Fibroblast of skin of back (primary cell): Measurements from ENCODE around the gene ASPHD2.

ENCODE experiments used
- DNase-seq: peaks from one replicate; pipeline ENCODE4 v3.0.0-alpha.2; 2013

ASPHD2 gene

DNA sequence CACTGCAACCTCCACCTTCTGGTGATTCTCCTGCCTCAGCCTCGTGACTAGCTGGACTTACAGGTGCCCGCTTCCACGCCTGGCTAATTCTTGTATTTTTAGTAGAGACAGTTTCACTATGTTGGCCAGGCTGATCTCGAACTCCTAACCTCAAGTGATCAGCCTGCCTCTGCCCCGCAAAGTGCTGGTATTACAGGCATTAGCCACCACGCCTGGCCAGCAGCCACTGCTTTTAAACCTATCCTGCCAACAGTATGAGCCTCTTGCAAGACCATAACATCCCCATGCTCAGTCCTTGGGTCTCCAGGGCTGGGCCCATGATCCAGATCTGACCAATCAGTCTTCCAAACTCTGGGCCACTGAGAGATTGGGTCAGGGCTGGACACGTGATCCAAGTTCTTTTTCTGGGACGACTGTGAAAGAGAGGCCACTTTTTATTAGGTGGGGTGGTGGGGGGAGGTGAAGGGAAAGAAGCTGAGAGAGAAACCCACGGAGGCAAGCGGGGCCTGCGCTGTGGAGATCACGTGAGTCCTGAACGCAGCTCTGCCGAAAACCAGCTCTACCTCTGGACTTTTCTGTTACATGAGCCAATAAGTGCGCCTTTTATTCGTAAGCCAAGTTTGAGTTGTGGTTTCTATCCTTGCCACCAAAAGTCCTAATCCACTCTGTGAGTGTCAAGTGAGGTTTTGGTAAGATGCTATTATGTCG is 17.9 kb downstream of the ASPHD2 start:
- no peak for DNase-seq

DNA sequence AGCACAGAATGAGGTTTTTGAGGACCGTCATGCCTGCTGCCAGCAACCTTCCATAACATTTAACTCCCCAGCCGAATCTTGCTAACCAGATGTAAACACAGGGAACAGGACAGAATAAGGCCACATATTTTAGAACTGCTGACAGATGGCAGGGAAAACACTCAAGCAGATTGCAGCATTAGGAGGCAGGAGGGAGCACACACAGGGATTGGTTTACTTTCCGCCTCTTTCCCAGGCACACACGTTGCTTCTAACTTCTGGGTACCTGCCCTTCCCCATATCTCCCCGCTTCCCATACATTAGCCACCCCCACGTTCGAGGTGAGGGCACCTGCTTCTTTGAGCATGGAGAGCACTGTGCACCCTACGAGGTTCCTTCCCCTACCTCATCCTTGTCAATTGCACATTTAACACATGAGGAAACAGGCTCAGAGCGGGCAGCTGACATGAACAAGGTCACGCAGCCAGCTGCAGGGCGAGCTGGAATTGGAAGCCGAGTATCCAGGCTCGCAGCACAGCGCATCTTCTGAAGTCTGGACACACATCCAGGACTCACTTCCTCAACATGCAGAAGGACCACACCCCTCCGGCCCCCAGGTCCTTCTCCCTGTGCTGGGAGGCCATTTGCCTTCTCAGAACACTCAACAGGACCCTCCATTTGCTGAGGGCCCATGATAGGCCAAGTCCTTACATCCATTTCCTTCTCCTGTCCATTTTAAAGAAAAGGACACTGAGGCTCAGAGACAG is 18.7 kb downstream of the ASPHD2 start:
- no peak for DNase-seq

DNA sequence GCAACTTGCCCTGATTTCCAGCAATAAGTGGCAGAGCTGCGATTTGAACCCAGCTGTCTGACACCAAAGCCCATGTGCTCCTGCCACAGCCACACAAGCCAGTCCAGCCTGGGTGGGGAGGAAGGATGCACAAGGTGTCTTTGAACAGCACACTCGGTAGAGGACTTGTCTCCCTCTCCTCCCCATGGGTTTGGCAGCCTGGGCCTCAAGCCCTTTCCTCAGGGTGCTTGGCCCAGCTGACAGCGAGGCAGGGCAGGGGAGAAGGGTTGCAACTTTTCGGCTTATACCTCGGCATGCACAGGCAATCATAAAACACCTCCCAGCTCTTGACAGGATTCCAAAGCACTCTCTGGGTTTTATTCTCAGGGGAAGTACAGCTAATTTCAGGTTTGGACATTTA is 19.3 kb downstream of the ASPHD2 start:
- DNase-seq, result no peak

DNA sequence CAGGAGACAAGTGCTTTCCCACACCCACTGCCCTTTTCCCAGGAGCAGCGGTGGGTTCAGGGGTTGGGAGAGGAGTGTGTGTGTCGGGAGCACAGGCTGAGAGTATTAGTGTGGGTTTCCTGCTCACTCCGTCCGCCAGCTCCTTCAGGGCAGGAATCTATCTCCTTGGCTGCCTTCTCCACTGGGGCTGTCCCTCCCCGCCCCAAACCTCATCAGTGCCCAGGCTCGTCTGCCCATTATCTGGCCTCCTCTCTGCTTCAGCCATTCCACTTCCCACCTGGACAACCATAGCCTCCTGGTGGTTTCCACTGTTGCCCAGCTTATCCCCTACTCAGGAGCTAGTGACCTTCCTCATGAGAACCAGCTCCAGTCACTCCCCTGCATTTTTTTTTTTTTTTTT is 19.9 kb downstream of the ASPHD2 start:
- DNase-seq, result no peak

DNA sequence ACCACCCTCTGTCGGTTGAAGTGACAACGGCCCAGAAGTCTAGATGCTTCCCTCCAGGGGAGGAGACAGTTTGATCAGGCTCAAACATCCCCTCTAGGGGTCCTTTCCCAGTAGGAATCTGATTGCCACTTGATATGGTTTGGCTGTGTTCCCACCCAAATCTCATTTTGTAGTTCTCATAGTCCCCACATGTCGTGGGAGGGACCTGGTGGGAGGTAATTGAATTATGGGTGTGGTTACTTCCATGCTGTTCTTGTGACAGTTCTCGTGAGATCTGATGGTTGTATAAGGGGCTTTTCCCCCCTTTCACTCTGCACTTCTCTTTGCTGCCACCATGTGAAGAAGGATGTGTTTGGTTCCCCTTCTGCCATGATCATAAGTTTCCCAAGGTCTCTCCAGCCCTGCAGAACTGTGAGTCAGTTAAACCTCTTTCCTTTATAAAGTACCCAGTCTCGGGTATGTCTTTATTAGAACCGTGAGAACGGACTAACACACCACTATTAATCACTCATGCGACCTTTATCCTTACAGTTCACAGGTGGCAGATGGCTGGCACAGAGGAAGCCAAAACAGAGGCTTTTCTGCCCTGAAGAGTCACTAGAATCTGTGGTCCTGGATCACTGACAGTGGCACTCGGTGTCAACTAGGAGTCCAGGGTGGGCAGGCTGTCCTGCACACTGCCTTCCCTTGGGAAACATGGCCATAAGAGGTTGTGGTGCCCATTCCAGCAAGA is 21.6 kb downstream of the ASPHD2 start:
- DNase-seq, result no peak

DNA sequence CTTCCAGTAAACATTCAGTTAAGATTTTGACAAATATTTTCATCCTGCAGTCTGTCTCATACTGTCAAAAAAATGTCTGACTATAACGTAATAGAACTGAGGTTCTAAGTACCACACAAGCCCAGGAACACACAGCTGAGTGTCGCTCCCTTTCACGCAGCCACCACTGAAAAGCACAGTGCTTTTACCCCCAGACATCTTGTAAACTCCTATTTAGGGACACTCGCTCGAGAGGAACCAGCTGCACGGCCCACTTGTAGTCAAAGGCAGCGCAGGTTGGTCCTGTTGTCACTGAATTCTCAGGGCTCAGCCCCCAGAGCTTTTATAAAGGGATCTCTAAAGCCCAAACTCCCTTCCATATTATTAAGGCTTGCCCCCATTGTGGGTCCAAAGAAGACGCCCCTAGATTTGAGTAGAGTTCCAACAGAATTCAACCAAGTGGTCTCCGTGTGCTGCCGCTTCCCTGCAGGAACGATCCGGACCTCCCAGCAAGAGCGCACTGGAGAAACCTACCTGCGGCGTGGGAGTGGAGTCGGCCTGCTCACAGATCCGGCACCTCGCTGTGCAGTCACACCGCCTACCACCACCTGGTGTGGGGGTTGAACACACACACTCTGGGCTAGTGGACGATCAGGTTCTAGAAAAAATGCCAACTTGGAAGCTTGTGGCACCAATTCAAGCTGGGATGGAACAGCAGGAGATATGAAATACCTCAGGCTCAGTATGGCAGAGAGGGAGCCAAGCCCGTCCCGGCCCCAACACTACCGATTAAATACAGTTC is 23.4 kb downstream of the ASPHD2 start:
- DNase-seq, result no peak

DNA sequence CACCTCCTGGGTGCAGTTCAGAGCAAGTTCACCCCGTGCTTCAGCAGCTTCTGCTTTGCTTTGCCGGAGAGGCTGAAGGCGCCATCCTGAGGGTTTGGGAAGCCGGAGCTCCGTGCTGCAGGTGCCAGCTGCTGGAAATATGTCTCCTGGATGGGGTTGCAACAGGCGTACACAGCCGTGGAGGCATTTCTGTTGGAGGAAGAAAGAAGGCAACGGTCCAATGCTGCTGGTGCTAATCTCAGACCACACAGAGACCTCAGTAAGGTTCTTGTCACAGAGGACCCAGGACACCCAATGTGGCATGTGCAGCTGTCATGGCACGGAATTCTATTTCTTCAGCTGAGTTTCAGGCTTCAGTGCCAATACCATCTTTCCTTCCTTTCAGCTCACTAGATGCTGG is 24.2 kb downstream of the ASPHD2 start:
- no peak for DNase-seq

DNA sequence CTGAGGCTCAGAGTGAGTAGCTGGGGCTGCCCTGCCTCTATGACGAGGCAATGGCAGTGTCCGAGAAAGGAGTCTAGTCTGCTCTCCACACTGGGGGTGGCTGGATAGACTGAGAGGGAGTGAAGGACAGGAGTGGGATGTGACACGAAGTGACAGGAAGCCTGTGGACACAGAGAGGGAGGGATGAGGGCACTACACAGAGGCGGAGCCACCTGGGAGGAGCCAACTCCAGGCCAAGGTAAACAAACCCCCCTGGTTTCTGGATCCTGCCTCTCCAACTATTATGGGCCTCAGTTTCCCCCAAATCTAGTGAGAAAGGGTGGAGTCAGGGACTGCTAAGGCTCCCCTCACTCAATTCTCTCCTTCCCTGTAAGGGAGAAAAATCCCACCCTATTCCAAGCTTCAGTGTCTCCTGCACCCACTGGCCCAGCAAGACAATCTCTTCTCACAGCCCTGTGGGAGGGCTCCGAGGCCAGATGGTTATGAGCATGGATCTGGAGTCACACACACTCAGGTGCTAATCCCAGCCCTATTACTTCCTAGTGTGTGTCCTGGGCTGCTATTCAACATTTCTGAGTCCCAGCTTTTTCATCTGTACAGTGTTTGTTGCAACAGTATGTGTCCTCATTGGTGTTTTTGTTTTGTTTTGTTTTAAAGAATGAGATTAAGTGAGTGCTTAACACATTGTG is 24.9 kb downstream of the ASPHD2 start:
- no peak for DNase-seq

DNA sequence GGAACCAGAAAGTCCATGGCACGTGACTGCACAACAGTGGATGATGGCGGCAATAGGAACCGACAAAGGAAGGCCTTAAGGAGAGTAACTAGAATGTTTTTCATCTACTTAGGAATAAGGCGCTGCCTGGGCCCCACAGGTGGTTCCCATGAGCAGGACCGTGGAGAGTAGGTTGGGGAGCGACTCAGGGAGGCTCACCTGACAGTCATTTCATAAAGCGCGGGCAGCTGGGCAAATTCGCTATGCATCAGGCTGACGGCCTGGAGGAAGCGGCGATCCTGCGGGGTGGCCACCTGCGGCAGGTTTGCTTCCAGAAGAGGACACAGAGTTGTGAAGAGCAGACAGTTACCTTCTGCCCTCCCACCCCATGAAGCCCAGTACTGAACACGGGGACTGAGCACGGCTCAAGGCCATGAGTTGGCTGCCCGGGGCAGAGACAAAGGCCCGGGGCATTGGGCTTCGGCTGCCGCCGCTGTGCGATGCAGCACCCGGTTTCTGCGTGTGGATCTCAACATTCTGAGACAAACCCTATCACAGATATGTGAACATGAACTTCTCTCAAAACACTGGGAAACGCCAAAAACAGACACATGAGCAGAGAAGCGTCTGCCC is 28.7 kb downstream of the ASPHD2 start:
- no peak for DNase-seq

DNA sequence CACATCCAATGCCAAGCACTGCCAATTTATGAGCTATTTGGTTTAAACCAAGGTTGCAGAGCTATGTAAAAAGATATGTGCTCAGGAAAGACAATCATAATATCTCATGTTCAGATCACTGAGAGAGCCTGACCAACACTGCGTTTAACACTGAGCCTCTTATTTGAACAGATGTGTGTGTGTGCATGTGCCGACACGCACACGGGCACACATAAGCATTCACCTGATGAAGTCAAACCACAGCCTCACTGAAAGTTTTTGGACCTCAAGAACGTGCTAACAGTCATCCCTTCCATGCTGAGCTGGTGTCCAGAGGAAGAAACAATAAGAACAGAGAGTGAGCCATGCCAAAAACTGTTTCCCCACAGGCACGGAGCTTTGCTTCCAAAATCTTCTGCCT is 31.1 kb downstream of the ASPHD2 start:
- DNase-seq, result no peak

DNA sequence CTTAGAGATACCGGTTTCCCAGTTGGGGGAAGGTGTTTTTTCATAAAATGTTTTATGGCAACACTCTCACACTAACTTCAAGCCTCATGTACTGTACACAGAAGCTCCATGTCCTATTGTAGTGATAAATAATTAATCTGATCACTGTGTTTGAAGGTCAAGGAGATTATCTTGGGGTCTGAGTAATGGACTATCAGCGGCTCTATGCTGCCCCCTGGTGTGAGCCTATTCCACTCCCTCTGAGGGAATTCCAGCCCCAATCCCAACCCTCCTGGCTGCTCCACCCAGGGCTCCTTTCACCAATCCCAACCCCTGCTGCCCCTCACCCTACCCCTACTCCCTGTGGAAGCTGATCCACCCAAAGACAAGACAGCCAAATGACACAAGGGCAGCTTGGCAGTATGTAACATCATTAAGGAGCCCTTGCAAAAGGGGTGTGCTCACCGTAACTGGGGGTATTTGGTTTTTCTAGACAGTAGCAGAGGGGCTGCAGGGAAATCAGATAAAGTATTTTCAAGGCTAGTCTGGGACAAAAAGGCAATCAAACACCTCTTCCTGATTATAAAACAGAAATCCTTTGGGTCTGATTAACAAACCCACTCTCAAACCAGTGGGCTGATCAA is 32.2 kb downstream of the ASPHD2 start:
- peak; percentile 51 for DNase-seq

DNA sequence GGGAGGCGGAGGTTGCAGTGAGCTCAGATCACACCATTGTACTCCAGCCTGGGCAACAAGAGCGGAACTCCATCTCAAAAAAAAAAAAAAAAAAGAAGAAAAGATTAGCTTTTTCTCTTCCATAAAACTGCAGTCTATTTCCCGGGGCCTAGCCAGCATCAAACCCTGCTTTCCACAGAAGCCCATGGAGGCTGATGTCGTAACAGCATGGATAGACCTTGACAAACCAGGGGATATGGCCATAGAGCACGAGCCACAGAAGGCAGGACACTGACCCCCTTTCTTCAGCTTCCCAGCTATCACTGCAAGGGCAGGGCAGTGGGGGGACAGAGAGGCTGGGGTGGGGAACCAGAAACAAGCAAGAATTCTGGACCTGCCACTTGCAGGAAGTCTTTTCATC is 33.0 kb downstream of the ASPHD2 start:
- no peak for DNase-seq

DNA sequence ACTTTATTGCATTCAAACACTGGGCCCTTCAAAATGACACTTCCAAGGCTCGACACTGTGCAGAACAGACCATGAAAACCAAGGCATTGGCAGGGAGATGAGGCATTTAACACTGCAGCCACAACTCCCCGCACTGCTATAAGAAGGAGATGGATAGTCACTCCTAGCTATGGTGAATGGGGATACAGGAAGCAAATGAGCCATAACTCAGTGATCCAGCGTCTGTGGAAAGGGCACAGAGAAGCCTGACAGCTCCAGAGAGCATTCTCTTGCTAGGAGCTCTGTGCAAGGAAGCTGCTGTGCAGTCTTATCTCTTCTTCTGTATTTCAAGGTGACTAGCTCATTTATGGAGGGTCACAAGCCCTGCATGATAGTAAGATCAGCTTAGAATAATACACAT is 33.6 kb downstream of the ASPHD2 start:
- DNase-seq, result no peak

DNA sequence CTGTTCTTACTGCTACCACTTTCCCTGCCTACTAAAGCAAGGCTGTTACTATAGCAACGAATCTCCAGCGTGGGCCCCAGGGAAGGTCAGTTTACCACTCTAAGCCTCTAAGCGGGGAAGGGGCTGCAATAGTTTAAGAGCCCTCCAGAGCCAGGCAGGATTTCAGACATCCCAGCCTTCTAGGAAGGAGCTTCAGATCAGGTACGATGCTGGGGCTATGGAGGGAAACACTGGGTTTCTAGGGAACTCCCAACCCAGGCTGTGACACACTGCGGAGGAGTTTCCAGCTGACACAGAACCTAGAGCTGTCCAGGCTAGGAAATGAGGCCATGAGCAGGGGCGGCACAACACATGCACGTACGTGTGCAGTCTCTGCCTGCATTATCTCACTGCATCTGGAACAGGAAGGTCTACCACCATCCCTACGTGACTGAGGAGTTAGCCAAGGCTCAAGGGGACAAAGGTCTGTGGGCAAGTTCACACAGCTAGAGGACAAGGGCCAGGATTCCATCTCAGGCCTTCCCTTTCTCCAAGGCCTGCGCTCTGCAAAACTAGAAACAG is 34.1 kb downstream of the ASPHD2 start:
- DNase-seq, result no peak

DNA sequence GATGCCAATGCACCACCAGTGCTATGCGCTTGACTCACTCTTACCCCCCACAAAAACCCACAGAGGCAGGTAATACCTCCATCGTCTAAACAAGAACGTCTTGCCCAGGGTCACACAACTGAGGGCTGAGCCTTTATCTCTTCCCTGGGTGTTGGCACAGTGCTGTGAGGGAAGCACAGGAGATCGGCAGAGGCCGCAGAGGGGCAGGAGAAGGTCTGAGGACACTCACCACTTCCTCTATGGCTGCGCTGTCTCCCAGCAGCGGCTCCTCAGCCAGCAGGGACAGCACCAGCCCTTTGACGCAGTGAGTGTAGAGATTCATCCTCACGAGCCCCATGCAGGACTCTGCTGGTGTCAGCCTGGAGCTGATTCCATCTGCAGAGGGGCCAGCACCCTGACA is 34.6 kb downstream of the ASPHD2 start:
- DNase-seq, result no peak

DNA sequence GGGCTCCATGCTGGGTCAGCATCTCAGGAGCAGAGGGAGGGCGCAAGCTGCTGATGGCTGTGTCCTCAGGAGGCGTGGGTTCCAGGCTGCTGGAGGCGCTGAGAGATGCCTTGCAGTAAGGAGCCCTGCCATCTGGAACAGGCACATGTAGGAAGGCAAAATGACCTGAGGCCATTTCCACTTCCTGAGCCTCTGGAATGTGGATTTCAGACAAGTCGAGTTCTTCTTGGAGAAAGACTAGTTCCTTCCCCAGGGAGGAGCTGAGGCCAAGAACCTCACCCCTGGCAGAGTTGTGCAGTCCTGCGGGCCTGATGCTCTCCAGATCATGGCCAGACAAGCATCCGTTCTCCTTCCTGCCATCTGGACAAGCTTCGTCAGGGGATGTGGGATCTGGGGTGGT is 35.3 kb downstream of the ASPHD2 start:
- peak; percentile 17 for DNase-seq

DNA sequence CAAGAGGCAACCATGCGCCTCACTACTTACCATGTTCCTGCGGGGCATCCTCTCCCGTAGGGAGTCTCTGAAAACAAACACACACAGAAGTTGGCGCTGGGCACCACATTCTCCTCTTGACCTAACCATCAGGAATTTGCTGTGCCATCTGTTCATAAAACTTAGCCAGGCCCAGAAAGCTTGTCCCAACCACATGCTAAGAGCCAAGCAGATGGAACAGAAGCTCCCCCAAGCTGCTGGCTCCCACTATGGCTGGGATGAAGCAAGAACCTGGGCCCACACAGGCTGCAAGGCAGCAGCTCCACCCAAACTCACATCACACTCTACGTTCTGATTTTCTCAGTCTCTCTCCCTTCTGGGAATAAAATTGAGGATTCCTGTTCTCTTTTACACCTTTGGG is 37.1 kb downstream of the ASPHD2 start:
- DNase-seq, result no peak

DNA sequence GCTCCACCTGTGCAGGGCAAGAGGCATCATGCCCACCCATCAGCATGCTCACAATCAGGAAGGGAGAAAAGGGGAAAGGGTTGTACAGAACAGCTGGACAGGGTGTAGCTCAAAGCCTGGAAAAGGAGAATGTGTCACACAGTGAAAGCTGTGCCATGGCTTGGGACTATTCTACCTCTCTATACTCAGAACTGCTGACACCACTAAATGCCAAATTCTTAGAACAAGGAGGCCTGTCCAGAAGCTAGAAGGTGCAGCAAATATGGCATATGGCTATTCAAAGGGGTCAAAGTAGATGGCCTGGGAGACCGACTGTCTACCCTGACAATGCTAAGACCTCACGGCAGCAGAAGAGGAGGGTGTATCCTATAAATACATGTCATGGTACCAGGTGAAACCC is 41.7 kb downstream of the ASPHD2 start:
- DNase-seq, result no peak

DNA sequence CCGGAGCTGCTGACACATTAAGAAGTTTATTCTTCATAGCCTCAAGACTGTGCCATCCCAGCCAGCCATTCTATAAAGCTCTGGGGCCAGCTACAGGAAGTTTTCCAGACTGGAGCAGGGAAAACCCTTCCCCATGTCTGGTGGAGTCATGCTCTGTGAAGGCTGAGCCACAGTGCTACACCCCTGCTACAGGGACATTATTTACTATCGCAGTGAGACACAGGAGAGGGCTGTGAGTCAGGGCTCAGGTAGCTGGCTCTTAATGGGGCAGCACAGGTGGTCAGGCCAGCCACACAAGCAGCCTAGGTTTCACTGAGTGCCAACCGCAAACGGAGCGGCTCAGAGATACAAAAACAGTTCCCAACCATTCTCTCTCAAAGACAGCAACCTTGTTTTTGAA is 42.5 kb downstream of the ASPHD2 start:
- DNase-seq, result peak; percentile 95

DNA sequence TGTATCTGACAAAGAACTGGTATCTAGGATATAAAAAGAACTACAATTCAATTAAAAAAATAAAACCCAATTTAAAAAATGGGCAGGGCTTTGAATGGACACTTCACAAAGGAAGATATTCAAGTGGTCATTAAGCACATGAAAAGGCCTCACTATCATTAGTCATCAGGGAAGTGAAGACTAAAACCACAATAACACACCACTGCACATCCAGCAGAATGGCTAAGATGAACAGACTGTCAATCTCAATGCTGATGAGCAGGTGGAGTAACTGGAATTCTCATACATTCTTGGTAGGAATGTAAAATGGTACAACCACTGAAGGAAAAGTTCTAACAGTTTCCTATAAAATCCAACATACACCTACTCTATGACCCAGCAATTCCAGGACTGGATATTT is 45.6 kb downstream of the ASPHD2 start:
- DNase-seq, result peak; percentile 24

DNA sequence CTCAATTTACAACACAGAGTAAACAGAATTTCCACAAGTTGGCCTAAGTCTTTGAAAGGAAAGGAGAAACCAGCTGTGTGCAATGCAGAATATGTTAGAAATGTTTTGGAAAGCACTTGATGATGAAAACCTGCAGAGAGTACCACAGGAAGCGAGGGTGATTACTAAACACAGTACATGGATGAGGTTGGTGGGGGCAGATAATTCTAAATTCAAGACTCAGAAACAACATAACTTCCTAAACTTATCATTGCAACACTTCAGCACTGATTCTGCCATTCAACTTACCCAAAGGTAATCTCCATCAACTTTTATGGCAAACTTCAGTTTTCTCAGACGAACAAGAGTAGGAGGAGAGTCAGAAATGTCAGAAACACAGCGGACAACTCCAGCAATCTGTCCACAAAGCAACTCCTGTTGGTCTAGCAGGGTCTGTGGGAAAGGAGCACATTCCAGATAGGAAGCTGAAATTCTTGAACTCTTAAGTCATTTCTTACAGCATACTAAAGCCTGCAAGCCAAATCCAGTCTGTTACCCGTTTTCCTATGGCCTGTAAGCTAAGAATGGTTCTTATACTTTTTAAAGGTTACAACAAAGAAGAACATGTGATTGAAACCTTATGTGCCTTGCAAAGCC is 47.8 kb downstream of the ASPHD2 start:
- DNase-seq, result peak; percentile 87
